ENCODE results near the gene INHA. TPM values are rescaled to one million over a fixed set of nuclear protein-coding genes. Genes with fewer than 3 reads are reported as not detected.

Gene INHA
- total and polyA plus RNA-seq, 2 donors (not counting 1 experiment from before 2014, with no cell fraction given), result not detected

DNA sequence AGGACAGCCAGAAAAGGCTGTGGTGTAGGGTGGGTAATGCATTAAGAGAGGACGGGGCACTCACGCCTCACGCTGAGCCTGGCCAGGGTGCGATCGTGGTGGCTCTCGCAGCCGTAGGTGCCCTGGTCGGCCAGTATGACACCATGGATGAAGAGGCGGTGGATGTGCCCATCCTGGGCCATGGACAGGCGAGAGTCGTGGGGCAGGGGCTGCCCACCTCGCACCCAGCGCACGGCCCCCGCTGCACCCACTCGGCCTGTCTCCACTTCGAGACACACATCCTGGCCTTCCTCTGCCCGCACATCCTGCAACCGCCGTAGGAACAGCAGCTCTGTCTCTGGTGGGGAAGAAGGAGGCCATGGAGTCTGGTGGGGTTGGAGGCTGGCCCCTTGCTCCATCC, 16.2 kb upstream of the INHA start:
- Mint-ChIP-seq H3K4me1 (peaks cover 12% of the 10 kb centered on the region), H3K4me3 (no peak overlapping the region), H3K27ac (no peak overlapping the region), H3K9me3 (ENCODE audit: insufficient read depth) (no peaks in the 10 kb centered on the region), H3K27me3 (peaks cover 41% of the 10 kb centered on the region)
- Histone ChIP-seq H3K27ac (ENCODE audit: low read length in 2 of 2) (no peak overlapping the region), H2AFZ (ENCODE audit: insufficient read depth, low read depth, low read length, poor library complexity, severe bottlenecking) (no peak overlapping the region), H3K9me3 (ENCODE audit: control extremely low read depth in 1 of 3, control insufficient read depth in 2 of 3, insufficient read depth in 1 of 3, low read length in 2 of 3) (peaks cover 0 to 30% (median 0%) of the 10 kb centered on the region in 3 donors), H3K36me3 (replicated peaks in 1 of 2; ENCODE audit: control extremely low read depth in 1 of 2, control insufficient read depth in 1 of 2, extremely low read depth in 1 of 2, insufficient read depth in 2 of 2, low read length in 1 of 2) (no peaks in the 10 kb centered on the region), H3K27me3 (replicated peaks in 1 of 4; ENCODE audit: control extremely low read depth in 1 of 4, control insufficient read depth in 3 of 4, insufficient read depth in 4 of 4, low read length in 3 of 4) (peaks cover 0 to 56% (median 21%) of the 10 kb centered on the region in 4 experiments), H3K4me2 (replicated peaks; ENCODE audit: low read depth, low read length, poor library complexity, severe bottlenecking) (no peak overlapping the region), H3K79me2 (ENCODE audit: control insufficient read depth, insufficient read depth, low read length) (no peaks in the 10 kb centered on the region), H3K4me1 (ENCODE audit: control insufficient read depth in 2 of 2, insufficient read depth in 2 of 2, low read length in 2 of 2) (peaks cover 20 to 27% of the 10 kb centered on the region in 2 donors), H3K9ac (ENCODE audit: low read length) (no peak overlapping the region), H4K20me1 (ENCODE audit: control insufficient read depth, insufficient read depth, low read length, poor library complexity, severe bottlenecking) (no peaks in the 10 kb centered on the region), H3K4me3 (ENCODE audit: control extremely low read depth in 1 of 5, extremely low read depth in 1 of 5, insufficient read depth in 1 of 5, low read depth in 2 of 5, low read length in 4 of 5) (no peak overlapping the region)
- intact Hi-C loops (cut with micrococcal nuclease), result no loop called here
- ATAC-seq (ENCODE audit: low read depth), result no peak
- WGBS (ENCODE audit: insufficient coverage), result 97% methylated on average over 20 of the region's 20 CpGs
- TF ChIP-seq EZH2 (IDR thresholded peaks at IDR 0.05; ENCODE audit: borderline replicate concordance, insufficient read depth, low read depth, low read length, poor library complexity, severe bottlenecking), result no peak
- TF ChIP-seq, protein P1, sequence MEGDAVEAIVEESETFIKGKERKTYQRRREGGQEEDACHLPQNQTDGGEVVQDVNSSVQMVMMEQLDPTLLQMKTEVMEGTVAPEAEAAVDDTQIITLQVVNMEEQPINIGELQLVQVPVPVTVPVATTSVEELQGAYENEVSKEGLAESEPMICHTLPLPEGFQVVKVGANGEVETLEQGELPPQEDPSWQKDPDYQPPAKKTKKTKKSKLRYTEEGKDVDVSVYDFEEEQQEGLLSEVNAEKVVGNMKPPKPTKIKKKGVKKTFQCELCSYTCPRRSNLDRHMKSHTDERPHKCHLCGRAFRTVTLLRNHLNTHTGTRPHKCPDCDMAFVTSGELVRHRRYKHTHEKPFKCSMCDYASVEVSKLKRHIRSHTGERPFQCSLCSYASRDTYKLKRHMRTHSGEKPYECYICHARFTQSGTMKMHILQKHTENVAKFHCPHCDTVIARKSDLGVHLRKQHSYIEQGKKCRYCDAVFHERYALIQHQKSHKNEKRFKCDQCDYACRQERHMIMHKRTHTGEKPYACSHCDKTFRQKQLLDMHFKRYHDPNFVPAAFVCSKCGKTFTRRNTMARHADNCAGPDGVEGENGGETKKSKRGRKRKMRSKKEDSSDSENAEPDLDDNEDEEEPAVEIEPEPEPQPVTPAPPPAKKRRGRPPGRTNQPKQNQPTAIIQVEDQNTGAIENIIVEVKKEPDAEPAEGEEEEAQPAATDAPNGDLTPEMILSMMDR (IDR thresholded peaks at IDR 0.05), result no peak
- no peak for DNase-seq
- ChIA-PET CTCF (interaction anchor here (0.7 kb wide), 1 partner anchor 106 kb away, joined by 3 read pairs; no protein-coding TSS in a partner anchor), POLR2A (no interaction called here)

GRCh38 chr2:219556413-219556812, 15.7 kb upstream of the INHA start:
- no peaks in the 10 kb centered on the region for H3K9me3 Mint-ChIP-seq (ENCODE audit: insufficient read depth)
- H4K20me1 ChIP-seq (ENCODE audit: control insufficient read depth, insufficient read depth, low read length, poor library complexity, severe bottlenecking), result no peaks in the 10 kb centered on the region
- no peak overlapping the region for H3K4me3 ChIP-seq (ENCODE audit: control extremely low read depth in 1 of 5, extremely low read depth in 1 of 5, insufficient read depth in 1 of 5, low read depth in 2 of 5, low read length in 4 of 5)
- no peak for TF ChIP-seq EZH2 (IDR thresholded peaks at IDR 0.05; ENCODE audit: borderline replicate concordance, insufficient read depth, low read depth, low read length, poor library complexity, severe bottlenecking)
- TF ChIP-seq, protein P1 (IDR thresholded peaks at IDR 0.05), result no peak
- DNase-seq (no peak), ATAC-seq (ENCODE audit: low read depth) (no peak)
- H3K27ac Mint-ChIP-seq, result no peak overlapping the region
- no peak overlapping the region for H3K27ac ChIP-seq (ENCODE audit: low read length in 2 of 2)
- H2AFZ ChIP-seq (ENCODE audit: insufficient read depth, low read depth, low read length, poor library complexity, severe bottlenecking), result no peak overlapping the region
- no peak overlapping the region for H3K4me2 ChIP-seq (replicated peaks; ENCODE audit: low read depth, low read length, poor library complexity, severe bottlenecking)
- H3K79me2 ChIP-seq (ENCODE audit: control insufficient read depth, insufficient read depth, low read length), result no peaks in the 10 kb centered on the region
- H3K36me3 ChIP-seq (replicated peaks in 1 of 2; ENCODE audit: control extremely low read depth in 1 of 2, control insufficient read depth in 1 of 2, extremely low read depth in 1 of 2, insufficient read depth in 2 of 2, low read length in 1 of 2), result no peaks in the 10 kb centered on the region
- no peak overlapping the region for H3K9ac ChIP-seq (ENCODE audit: low read length)
- intact Hi-C loops (cut with micrococcal nuclease), result no loop called here
- CTCF ChIA-PET, result interaction anchor here (0.7 to 0.8 kb wide), 2 partner anchors 7 to 105 kb away, joined by 3 read pairs; no protein-coding TSS in a partner anchor
- no peak overlapping the region for H3K4me3 Mint-ChIP-seq
- peaks cover 0 to 27% (median 0%) of the 10 kb centered on the region in 3 donors for H3K9me3 ChIP-seq (ENCODE audit: control extremely low read depth in 1 of 3, control insufficient read depth in 2 of 3, insufficient read depth in 1 of 3, low read length in 2 of 3)
- WGBS (ENCODE audit: insufficient coverage), result 94% methylated on average over 19 of the region's 19 CpGs
- peaks cover 0 to 51% (median 19%) of the 10 kb centered on the region in 4 experiments for H3K27me3 ChIP-seq (replicated peaks in 1 of 4; ENCODE audit: control extremely low read depth in 1 of 4, control insufficient read depth in 3 of 4, insufficient read depth in 4 of 4, low read length in 3 of 4)
- H3K27me3 Mint-ChIP-seq, result peaks cover 40% of the 10 kb centered on the region
- H3K4me1 Mint-ChIP-seq, result peaks cover 11% of the 10 kb centered on the region
- H3K4me1 ChIP-seq (ENCODE audit: control insufficient read depth in 2 of 2, insufficient read depth in 2 of 2, low read length in 2 of 2), result peaks cover 18 to 22% of the 10 kb centered on the region in 2 donors
- POLR2A ChIA-PET, result no interaction called here

All from B cell (primary cell).